GM23338 (cell line): Measurements from ENCODE around the gene FHIT.

Source experiments
- CREB1 ChIP-seq: fragments of 250-450 bp; sonication (Bioruptor Pico); IDR thresholded peaks from 2 replicates; pipeline ENCODE4 v1.5.0; 2020; ENCODE audit warnings: low read depth, mild to moderate bottlenecking, moderate library complexity
- CTCF ChIP-seq, 2 experiments: fragments of 200-600 bp in 1 of 2; sonication (generic) in 1 of 2; conservative IDR thresholded peaks; 2 replicates each; pipeline versions ENCODE4 v1.5.1 to v1.6.1; 2016 to 2017; ENCODE audit warnings: antibody characterized with exemption in 2 of 2, low read depth in 2 of 2, mild to moderate bottlenecking in 2 of 2, moderate library complexity in 1 of 2
- EZH2 ChIP-seq: fragments of 200-600 bp; sonication (generic); IDR thresholded peaks from one replicate; pipeline ENCODE4 v1.8.0; 2017; ENCODE audit warnings: antibody characterized with exemption, mild to moderate bottlenecking, low read depth; ENCODE audit not compliant: unreplicated experiment
- EZH2phosphoT487 ChIP-seq: fragments of 200-600 bp; sonication (generic); IDR thresholded peaks from one replicate; pipeline ENCODE4 v1.8.1; 2018; ENCODE audit warnings: antibody characterized with exemption; ENCODE audit not compliant: unreplicated experiment
- JUNB ChIP-seq: IDR thresholded peaks from one replicate; pipeline ENCODE4 v1.6.1; 2016; ENCODE audit warnings: antibody characterized with exemption; ENCODE audit not compliant: unreplicated experiment
- NANOG ChIP-seq: IDR thresholded peaks from 2 replicates; pipeline ENCODE4 v1.6.1; 2016; ENCODE audit warnings: antibody characterized with exemption, borderline replicate concordance
- POLR2AphosphoS5 ChIP-seq: IDR thresholded peaks from 2 replicates; pipeline ENCODE4 v1.6.1; 2016; ENCODE audit warnings: antibody characterized with exemption, low read depth
- REST ChIP-seq: IDR thresholded peaks from one replicate; pipeline ENCODE4 v1.6.1; 2018; ENCODE audit warnings: antibody characterized with exemption; ENCODE audit not compliant: unreplicated experiment
- ZNF114 ChIP-seq: fragments of 250-450 bp; sonication (Bioruptor Pico); IDR thresholded peaks from 2 replicates; pipeline ENCODE4 v1.5.0; 2020; ENCODE audit warnings: mild to moderate bottlenecking, moderate library complexity
- ZNF331 ChIP-seq: fragments of 250-450 bp; sonication (Bioruptor Pico); IDR thresholded peaks from 2 replicates; pipeline ENCODE4 v1.5.0; 2020; ENCODE audit warnings: low read depth, mild to moderate bottlenecking, moderate library complexity
- ZNF462 ChIP-seq: fragments of 250-450 bp; sonication (Bioruptor Pico); IDR thresholded peaks from 2 replicates; pipeline ENCODE4 v1.5.0; 2020; ENCODE audit warnings: mild to moderate bottlenecking, moderate library complexity
- TF ChIP-seq, protein P1 (sequence below): IDR thresholded peaks from 2 replicates; pipeline ENCODE4 v1.6.1; 2016; ENCODE audit warnings: antibody characterized with exemption

- TF ChIP-seq CTCF (conservative IDR thresholded peaks at IDR 0.05; ENCODE audit: low read depth in 2 of 2) (no peak), REST (no peak), CREB1 (CRISPR knock-in tag) (no peak), EZH2phosphoT487 (no peak), EZH2 (no peak), POLR2AphosphoS5 (no peak), JUNB (no peak), ZNF462 (no peak), NANOG (no peak), ZNF331 (no peak), ZNF114 (no peak)
- TF ChIP-seq, protein P1, sequence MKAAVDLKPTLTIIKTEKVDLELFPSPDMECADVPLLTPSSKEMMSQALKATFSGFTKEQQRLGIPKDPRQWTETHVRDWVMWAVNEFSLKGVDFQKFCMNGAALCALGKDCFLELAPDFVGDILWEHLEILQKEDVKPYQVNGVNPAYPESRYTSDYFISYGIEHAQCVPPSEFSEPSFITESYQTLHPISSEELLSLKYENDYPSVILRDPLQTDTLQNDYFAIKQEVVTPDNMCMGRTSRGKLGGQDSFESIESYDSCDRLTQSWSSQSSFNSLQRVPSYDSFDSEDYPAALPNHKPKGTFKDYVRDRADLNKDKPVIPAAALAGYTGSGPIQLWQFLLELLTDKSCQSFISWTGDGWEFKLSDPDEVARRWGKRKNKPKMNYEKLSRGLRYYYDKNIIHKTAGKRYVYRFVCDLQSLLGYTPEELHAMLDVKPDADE: no peak
Observed at GRCh38 chr3:60414011-60414410, 837.2 kb downstream of the FHIT start.
